Measurements from ENCODE around the gene TCHHL1. TPM values are rescaled to one million over a fixed set of nuclear protein-coding genes. Genes with fewer than 3 reads are reported as not detected.

The TCHHL1 gene
- total RNA-seq, 2 experiments from 2014 or later: not detected

Other genes starting within 250 kb of the TCHHL1 start
- under 1 TPM; 0.33 to 0.96 TPM for gene C2CD4D, start 249.2 kb downstream of the TCHHL1 start, total RNA-seq
- not detected for gene THEM5, start 235.4 kb downstream of the TCHHL1 start, total RNA-seq
- gene THEM4, start 179.6 kb downstream of the TCHHL1 start, total RNA-seq: 10 to 100 TPM; 19.1 to 20.9 TPM
- gene S100A10, start 95.2 kb downstream of the TCHHL1 start, total RNA-seq: 100 to 1,000 TPM; 333 to 424 TPM
- gene S100A11, start 52.1 kb downstream of the TCHHL1 start, total RNA-seq: 100 to 1,000 TPM; 300 to 330 TPM
- gene TCHH, start 26.4 kb upstream of the TCHHL1 start, total RNA-seq: under 1 TPM; 0.12 to 0.14 TPM
- gene RPTN, start 70.2 kb upstream of the TCHHL1 start, total RNA-seq: not detected
- not detected for gene HRNR, start 135.1 kb upstream of the TCHHL1 start, total RNA-seq
- gene FLG, start 236.2 kb upstream of the TCHHL1 start, total RNA-seq: not detected